GM12872 (cell line): Measurements from ENCODE around the gene ARFIP1.

Source experiments
- TF ChIP-seq, protein P1 (sequence below): IDR thresholded peaks from 3 replicates; pipeline ENCODE4 v1.5.1; 2011; ENCODE audit warnings: low read depth, mild to moderate bottlenecking, low read length, moderate library complexity; ENCODE audit not compliant: insufficient read depth

The ARFIP1 gene

DNA sequence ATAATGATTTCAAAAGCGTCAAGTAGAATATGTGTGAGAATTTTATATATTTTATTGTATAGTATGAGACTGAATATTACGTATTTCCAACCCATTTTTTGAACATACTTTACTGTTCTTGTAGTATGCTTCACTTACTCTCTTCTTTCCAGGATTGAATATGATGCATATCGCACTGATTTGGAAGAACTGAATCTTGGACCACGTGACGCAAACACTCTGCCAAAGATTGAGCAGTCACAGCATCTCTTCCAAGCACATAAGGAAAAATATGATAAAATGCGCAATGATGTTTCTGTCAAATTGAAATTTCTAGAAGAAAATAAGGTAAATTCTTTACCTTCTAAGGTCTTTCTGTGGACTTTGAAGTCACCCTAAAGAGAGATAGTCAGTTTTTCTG is 108.2 kb downstream of the ARFIP1 start:
- TF ChIP-seq, protein P1, sequence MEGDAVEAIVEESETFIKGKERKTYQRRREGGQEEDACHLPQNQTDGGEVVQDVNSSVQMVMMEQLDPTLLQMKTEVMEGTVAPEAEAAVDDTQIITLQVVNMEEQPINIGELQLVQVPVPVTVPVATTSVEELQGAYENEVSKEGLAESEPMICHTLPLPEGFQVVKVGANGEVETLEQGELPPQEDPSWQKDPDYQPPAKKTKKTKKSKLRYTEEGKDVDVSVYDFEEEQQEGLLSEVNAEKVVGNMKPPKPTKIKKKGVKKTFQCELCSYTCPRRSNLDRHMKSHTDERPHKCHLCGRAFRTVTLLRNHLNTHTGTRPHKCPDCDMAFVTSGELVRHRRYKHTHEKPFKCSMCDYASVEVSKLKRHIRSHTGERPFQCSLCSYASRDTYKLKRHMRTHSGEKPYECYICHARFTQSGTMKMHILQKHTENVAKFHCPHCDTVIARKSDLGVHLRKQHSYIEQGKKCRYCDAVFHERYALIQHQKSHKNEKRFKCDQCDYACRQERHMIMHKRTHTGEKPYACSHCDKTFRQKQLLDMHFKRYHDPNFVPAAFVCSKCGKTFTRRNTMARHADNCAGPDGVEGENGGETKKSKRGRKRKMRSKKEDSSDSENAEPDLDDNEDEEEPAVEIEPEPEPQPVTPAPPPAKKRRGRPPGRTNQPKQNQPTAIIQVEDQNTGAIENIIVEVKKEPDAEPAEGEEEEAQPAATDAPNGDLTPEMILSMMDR: no peak

DNA sequence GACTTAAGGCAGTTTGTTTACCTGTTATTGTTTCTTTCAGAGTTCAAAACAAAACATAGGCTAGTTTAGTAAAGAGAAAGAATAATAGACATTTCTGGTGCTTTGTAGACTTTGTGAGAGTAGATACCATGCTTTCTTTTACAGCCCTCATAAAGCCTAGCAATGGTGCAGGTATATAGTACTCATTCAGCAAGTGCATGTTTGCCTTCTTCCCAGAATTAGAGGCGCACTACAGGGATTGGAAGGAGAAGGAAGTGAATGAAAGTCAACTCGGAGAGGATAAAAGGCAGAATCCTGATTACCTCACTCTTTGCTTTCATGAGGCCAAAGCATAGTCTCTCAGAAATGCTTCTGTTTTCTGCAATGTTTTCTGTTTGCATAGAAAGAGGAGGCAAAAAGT is 113.2 kb downstream of the ARFIP1 start:
- TF ChIP-seq, protein P1: no peak

- TF ChIP-seq, protein P1: no peak
Measured at GRCh38 chr4:152894673-152895072, 114.9 kb downstream of the ARFIP1 start.

- TF ChIP-seq, protein P1: no peak
Measured at GRCh38 chr4:152896811-152897210, 117.1 kb downstream of the ARFIP1 start.

DNA sequence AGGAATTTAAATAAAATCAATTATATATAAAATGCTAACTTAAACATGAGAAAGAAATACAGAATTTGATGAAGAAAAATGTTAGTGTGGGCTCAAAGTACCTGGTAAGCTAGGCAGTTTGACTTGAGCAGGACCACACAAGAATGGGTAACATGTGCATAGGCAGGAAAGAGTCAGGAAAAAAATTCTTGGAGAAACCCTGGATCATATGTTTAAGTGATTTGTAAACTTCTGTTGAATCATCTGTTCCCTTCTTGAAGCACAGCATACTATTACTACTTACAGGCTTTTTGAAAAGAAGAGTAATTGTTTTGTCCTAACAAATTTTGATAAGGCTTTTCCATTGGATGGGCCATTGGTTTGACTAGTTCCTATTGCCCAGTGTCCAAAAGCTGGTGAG is 118.9 kb downstream of the ARFIP1 start:
- TF ChIP-seq, protein P1: no peak

GRCh38 chr4:152900395-152900794 is 120.6 kb downstream of the ARFIP1 start:
- TF ChIP-seq, protein P1: no peak

DNA sequence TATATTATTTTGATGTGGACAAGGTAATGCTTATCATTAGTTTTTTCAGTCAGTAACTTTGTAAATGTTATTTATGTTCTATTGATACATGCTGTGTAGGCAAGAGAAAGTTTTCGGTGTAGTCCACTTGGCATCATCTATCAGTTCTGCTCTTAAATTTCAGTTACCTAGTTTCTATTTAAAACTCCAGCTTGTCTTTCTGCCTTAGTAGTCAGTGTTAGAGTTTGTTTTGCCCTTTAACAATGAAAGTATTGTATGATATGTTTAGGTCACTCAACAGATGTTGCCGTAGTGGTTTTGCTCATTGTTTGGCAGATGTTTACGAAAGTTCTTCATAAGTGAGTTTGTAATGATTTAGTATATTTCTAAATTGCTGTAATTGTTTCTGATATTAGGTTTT is 121.5 kb downstream of the ARFIP1 start:
- TF ChIP-seq, protein P1: no peak

- TF ChIP-seq, protein P1: no peak
Measured at GRCh38 chr4:152903658-152904057, 123.9 kb downstream of the ARFIP1 start.
